ENCODE data around the gene TMEM174.

Gene TMEM174

DNA sequence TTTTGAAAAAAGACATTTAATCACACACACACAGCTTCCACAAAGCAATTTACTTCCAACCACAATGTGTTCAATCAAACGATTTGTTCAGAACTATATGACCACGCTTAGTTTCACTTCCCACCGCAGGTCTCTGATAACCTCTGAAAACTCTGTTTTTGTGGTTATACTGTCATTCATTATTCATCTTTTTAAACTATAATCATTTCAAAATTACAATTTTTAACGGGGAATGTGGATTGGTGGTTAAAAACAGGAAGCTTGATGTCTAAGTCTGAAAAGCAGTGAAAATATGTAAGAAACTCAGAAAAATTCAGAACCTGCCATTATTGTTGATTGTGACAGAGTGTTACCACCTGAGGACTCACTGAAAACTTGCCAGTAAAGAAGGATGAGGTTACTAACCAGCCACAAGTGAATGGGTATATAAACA is 12.7 kb upstream of the TMEM174 start:
- DNase-seq (ENCODE audit: low read depth): no peak
- no peak overlapping the region for H3K4me3 ChIP-seq (ENCODE audit: low read length)
- TF ChIP-seq, protein P1, sequence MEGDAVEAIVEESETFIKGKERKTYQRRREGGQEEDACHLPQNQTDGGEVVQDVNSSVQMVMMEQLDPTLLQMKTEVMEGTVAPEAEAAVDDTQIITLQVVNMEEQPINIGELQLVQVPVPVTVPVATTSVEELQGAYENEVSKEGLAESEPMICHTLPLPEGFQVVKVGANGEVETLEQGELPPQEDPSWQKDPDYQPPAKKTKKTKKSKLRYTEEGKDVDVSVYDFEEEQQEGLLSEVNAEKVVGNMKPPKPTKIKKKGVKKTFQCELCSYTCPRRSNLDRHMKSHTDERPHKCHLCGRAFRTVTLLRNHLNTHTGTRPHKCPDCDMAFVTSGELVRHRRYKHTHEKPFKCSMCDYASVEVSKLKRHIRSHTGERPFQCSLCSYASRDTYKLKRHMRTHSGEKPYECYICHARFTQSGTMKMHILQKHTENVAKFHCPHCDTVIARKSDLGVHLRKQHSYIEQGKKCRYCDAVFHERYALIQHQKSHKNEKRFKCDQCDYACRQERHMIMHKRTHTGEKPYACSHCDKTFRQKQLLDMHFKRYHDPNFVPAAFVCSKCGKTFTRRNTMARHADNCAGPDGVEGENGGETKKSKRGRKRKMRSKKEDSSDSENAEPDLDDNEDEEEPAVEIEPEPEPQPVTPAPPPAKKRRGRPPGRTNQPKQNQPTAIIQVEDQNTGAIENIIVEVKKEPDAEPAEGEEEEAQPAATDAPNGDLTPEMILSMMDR (conservative IDR thresholded peaks at IDR 0.05; ENCODE audit: low read length): no peak

DNA sequence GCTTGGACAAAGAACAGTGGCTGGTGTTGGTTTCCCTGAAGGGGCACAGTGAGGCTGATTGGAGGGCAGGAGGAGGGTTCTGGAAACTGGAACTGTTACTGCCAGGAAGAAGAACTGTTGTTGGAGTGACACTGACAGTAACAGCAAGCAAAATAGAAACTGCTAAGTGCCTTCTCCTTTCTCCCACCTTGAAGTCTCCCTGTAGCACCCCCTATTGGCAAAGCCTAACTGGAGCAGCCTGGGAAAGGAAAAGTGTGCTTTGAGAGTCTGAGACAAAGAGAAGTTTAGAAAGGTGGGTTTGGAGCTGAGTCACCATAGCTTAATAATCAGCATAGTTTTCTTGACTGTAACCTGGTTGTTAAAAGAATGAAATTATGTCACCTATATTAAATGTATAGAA is 2.5 kb upstream of the TMEM174 start:
- H3K4me3 ChIP-seq (ENCODE audit: low read length): no peak overlapping the region
- DNase-seq (ENCODE audit: low read depth): no peak
- TF ChIP-seq, protein P1 (conservative IDR thresholded peaks at IDR 0.05; ENCODE audit: low read length): peak; percentile 46

DNA sequence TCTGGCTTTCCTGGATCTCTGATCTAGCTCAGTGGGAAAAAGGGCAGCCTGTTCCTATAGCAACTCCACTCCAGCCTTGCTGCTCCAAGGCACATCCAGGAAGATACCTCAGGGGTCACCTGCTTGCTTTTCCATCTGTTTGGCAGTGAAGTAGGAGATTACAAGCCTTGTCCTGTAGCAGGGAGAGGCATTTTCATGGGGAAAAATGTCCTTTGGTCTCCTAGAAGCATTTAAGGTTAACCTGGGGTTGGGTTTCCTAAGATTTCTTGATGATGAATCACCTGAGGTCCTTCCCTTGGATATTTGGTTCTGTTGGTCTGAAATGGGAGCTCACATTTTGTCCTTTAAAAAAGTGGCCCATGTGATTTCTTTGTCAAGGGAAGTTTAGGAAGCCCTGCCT is 1.5 kb upstream of the TMEM174 start:
- TF ChIP-seq, protein P1 (conservative IDR thresholded peaks at IDR 0.05; ENCODE audit: low read length): no peak

DNA sequence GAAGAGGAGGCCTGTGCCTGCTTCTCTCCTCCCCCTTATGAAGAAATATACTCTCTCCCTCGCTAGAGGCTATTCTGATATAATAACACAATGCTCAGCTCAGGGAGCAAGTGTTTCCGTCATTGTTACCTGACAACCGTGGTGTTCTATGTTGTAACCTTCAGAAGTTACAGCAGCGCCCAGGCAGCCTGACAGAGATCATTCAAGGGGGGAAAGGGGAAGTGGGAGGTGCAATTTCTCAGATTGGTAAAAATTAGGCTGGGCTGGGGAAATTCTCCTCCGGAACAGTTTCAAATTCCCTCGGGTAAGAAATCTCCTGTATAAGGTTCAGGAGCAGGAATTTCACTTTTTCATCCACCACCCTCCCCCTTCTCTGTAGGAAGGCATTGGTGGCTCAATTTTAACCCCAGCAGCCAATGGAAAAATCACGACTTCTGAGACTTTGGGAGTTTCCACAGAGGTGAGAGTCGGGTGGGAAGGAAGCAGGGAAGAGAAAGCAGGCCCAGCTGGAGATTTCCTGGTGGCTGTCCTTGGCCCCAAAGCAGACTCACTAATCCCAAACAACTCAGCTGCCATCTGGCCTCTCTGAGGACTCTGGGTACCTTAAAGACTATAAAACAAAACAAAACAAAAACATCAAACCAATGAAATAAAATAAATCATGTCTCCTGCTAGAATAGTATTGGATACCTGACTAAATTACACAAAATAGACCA is 1.3 kb downstream of the TMEM174 start:
- DNase-seq (ENCODE audit: low read depth): no peak
- TF ChIP-seq, protein P1 (conservative IDR thresholded peaks at IDR 0.05; ENCODE audit: low read length): no peak
- no peak overlapping the region for H3K4me3 ChIP-seq (ENCODE audit: low read length)

More for the DNA sequence above, 1.5 kb upstream of the TMEM174 start:
- H3K4me3 ChIP-seq (ENCODE audit: low read length): no peak overlapping the region
- DNase-seq (ENCODE audit: low read depth): no peak

DNA sequence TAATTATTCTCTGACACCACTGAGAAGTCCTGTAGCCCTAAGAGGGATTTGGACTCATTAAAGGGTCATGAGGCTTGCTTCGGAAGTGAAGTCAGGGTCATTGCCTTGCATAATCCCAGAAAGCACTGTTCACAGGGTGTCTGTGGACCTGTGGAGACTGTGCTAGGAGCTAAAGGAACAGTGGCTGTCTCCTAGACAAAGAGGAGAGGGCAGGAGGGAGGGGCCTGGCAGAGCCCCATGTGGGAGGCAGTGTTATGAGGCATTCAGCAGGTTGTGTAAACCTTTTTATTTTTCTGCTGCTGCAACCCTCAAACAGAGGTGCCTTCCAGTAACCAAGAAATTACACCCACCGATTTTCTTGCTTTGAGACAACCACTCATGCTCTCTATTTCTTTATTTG is 3.3 kb downstream of the TMEM174 start:
- TF ChIP-seq, protein P1 (conservative IDR thresholded peaks at IDR 0.05; ENCODE audit: low read length): no peak
- no peak for DNase-seq (ENCODE audit: low read depth)
- H3K4me3 ChIP-seq (ENCODE audit: low read length): no peak overlapping the region

DNA sequence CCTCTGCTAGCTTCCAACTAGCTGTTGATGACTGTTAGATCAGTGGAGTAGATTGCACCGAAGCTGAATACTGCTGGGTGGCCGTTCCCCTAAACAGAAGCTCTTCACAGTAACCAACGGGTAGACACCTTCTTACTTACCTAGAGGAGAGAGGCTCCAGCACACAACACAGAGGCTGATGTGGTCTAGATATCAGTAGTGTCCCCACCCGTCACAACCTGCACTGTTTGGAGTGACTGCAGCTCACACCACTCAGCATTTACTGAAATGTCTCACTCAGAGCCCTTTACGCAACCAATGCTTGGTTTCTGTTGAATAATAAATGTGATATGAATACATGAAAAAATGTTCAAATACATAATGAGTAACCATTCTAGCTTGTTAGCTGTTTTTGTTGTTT is 5.3 kb downstream of the TMEM174 start:
- no peak for DNase-seq (ENCODE audit: low read depth)
- TF ChIP-seq, protein P1 (conservative IDR thresholded peaks at IDR 0.05; ENCODE audit: low read length): no peak
- H3K4me3 ChIP-seq (ENCODE audit: low read length): no peak overlapping the region

DNA sequence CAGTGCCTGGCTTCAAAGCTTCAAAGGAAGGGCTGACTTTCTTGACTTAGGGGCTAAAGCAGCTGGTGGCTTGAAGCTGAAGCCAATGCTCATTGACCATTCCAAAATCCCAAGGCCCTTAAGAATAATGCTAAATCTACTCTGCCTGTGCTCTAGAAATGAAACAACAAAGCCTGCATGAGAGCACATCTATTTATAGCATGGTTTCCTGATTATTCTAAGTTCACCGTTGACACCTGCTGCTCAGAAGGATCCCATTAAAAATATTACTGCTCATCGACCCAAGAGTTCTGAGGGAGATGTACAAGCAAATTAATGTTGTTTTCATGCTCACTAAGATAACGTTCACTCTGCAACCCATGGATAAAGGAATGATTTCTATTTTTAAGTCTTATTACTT is 6.7 kb downstream of the TMEM174 start:
- no peak overlapping the region for H3K4me3 ChIP-seq (ENCODE audit: low read length)
- TF ChIP-seq, protein P1 (conservative IDR thresholded peaks at IDR 0.05; ENCODE audit: low read length): no peak

More for the DNA sequence above, 6.7 kb downstream of the TMEM174 start:
- DNase-seq (ENCODE audit: low read depth): no peak
